ENCODE measurements around the gene LYPD6B.

LYPD6B gene

GRCh38 chr2:149080971-149081370 is 42.5 kb downstream of the LYPD6B start:
- Histone ChIP-seq H4K20me1 (ENCODE audit: low read depth, low read length) (no peaks in the 10 kb centered on the region), H3K36me3 (ENCODE audit: low read length) (no peaks in the 10 kb centered on the region), H3K9me2 (replicated peaks; ENCODE audit: insufficient read depth, low read length) (no peaks in the 10 kb centered on the region), H3K9me3 (ENCODE audit: insufficient read depth, low read length) (no peaks in the 10 kb centered on the region), H3F3A (ENCODE audit: insufficient read depth) (no peaks in the 10 kb centered on the region), H3K79me2 (ENCODE audit: insufficient read depth, low read length) (peaks cover 8% of the 10 kb centered on the region; the same call in 1 of the 2 replicates), H3K9ac (ENCODE audit: low read length) (no peak overlapping the region), H3K4me2 (ENCODE audit: low read depth, low read length, poor library complexity, severe bottlenecking) (no peak overlapping the region), H3K4me3 (ENCODE audit: insufficient read depth, low read length, poor library complexity, severe bottlenecking) (no peak overlapping the region), H3K27ac (ENCODE audit: low read depth, low read length) (no peak overlapping the region), H2AFZ (ENCODE audit: low read depth, low read length, severe bottlenecking) (no peak overlapping the region), H3K27me3 (ENCODE audit: low read length) (no peaks in the 10 kb centered on the region)
- no peak for TF ChIP-seq EZH2phosphoT487 (conservative IDR thresholded peaks at IDR 0.05; ENCODE audit: low read length)
- TF ChIP-seq, protein P1, sequence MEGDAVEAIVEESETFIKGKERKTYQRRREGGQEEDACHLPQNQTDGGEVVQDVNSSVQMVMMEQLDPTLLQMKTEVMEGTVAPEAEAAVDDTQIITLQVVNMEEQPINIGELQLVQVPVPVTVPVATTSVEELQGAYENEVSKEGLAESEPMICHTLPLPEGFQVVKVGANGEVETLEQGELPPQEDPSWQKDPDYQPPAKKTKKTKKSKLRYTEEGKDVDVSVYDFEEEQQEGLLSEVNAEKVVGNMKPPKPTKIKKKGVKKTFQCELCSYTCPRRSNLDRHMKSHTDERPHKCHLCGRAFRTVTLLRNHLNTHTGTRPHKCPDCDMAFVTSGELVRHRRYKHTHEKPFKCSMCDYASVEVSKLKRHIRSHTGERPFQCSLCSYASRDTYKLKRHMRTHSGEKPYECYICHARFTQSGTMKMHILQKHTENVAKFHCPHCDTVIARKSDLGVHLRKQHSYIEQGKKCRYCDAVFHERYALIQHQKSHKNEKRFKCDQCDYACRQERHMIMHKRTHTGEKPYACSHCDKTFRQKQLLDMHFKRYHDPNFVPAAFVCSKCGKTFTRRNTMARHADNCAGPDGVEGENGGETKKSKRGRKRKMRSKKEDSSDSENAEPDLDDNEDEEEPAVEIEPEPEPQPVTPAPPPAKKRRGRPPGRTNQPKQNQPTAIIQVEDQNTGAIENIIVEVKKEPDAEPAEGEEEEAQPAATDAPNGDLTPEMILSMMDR (IDR thresholded peaks at IDR 0.05; ENCODE audit: insufficient read depth, low read length, poor library complexity, severe bottlenecking): no peak

- Histone ChIP-seq H3K4me2 (ENCODE audit: low read depth, low read length, poor library complexity, severe bottlenecking) (no peak overlapping the region), H4K20me1 (ENCODE audit: low read depth, low read length) (no peaks in the 10 kb centered on the region), H2AFZ (ENCODE audit: low read depth, low read length, severe bottlenecking) (no peak overlapping the region), H3F3A (ENCODE audit: insufficient read depth) (no peaks in the 10 kb centered on the region), H3K9me3 (ENCODE audit: insufficient read depth, low read length) (no peaks in the 10 kb centered on the region), H3K9ac (ENCODE audit: low read length) (no peak overlapping the region), H3K9me2 (replicated peaks; ENCODE audit: insufficient read depth, low read length) (no peaks in the 10 kb centered on the region), H3K27ac (ENCODE audit: low read depth, low read length) (no peak overlapping the region), H3K79me2 (ENCODE audit: insufficient read depth, low read length) (no peaks in the 10 kb centered on the region), H3K36me3 (ENCODE audit: low read length) (no peaks in the 10 kb centered on the region), H3K4me3 (ENCODE audit: insufficient read depth, low read length, poor library complexity, severe bottlenecking) (no peak overlapping the region), H3K27me3 (ENCODE audit: low read length) (no peaks in the 10 kb centered on the region)
- TF ChIP-seq EZH2phosphoT487 (conservative IDR thresholded peaks at IDR 0.05; ENCODE audit: low read length): no peak
- TF ChIP-seq, protein P1 (IDR thresholded peaks at IDR 0.05; ENCODE audit: insufficient read depth, low read length, poor library complexity, severe bottlenecking): no peak
Measured at GRCh38 chr2:149082079-149082478, 43.6 kb downstream of the LYPD6B start.

- H3K9me2 ChIP-seq (replicated peaks; ENCODE audit: insufficient read depth, low read length): no peaks in the 10 kb centered on the region
- no peak overlapping the region for H3K4me2 ChIP-seq (ENCODE audit: low read depth, low read length, poor library complexity, severe bottlenecking)
- no peak overlapping the region for H3K9ac ChIP-seq (ENCODE audit: low read length)
- no peaks in the 10 kb centered on the region for H3K27me3 ChIP-seq (ENCODE audit: low read length)
- no peaks in the 10 kb centered on the region for H3K36me3 ChIP-seq (ENCODE audit: low read length)
- no peak overlapping the region for H3K27ac ChIP-seq (ENCODE audit: low read depth, low read length)
- H2AFZ ChIP-seq (ENCODE audit: low read depth, low read length, severe bottlenecking): no peak overlapping the region
- no peak overlapping the region for H3K4me3 ChIP-seq (ENCODE audit: insufficient read depth, low read length, poor library complexity, severe bottlenecking)
- no peaks in the 10 kb centered on the region for H4K20me1 ChIP-seq (ENCODE audit: low read depth, low read length)
- no peaks in the 10 kb centered on the region for H3K79me2 ChIP-seq (ENCODE audit: insufficient read depth, low read length)
- H3K9me3 ChIP-seq (ENCODE audit: insufficient read depth, low read length): no peaks in the 10 kb centered on the region
- H3F3A ChIP-seq (ENCODE audit: insufficient read depth): no peaks in the 10 kb centered on the region
- TF ChIP-seq, protein P1 (IDR thresholded peaks at IDR 0.05; ENCODE audit: insufficient read depth, low read length, poor library complexity, severe bottlenecking): no peak
- TF ChIP-seq EZH2phosphoT487 (conservative IDR thresholded peaks at IDR 0.05; ENCODE audit: low read length): no peak
Measured at GRCh38 chr2:149082735-149083134, 44.2 kb downstream of the LYPD6B start.
